Left colon (tissue), 2 donors: Measurements from ENCODE around the gene TNFSF11. TPM values are rescaled to one million over a fixed set of nuclear protein-coding genes. Genes with fewer than 3 reads are reported as not detected.
A peak's percentile ranks its signal among the peaks of the same experiment; 100 is the strongest.
"Not testable (repeated sequence)": the region's sequence is repeated elsewhere in the genome, so short reads cannot be mapped to it uniquely, and the experiment has no call there.

Experiments
- ATAC-seq: fragments of 200-7000 bp; cut with Tn5 transposase; one replicate; pipeline ENCODE4 v1.9.1; 2020; ENCODE audit warnings: mild to moderate bottlenecking, moderate library complexity
- DNase-seq, 2 donors: peaks; one replicate each; pipeline ENCODE4 v3.0.0-alpha.2; 2020
- intact Hi-C, 2 donors: fragments of 100-400 bp; cut with DNase I in 1 of 2; cut with micrococcal nuclease in 1 of 2; formaldehyde crosslinking; loops; one replicate each; pipeline versions ENCODE4 v1.11.2 to v1.14.0; 2022; cut with DNase I, micrococcal nuclease
- total RNA-seq, 2 donors: library from RNA; stranded (reverse); fragmentation: NEBNext Ultra II Directional; extraction: Animal tissue kit (Norgen Biotek cat#: 25700); gene quantifications; one replicate each; pipeline ENCODE4 v1.2.1, GENCODE V29; 2021
- donor health status: DM: no; HTN: no; CAD: no.
- donor health status: DM: yes; HTN: yes; CAD: no.

The TNFSF11 gene
- total RNA-seq, 2 donors from 2014 or later, result 0.49 to 0.81 TPM

DNA sequence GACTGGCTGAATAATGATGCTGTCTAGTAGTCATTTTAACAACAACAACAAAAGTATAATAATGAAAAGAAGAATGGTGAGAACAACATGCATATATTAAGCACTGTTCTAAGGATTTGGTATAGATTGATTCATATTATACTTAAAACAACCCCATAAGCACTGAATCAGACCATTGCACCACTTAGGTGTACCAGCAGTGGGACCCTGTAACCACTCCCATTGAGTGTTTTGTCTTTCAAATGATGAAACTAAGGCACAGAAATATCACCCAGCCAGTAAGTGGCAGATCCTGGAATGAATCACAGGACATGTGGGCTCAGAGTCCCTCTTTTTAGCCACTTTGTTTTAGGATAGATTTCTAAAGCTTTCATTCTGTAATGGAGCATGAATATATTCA, 14.9 kb upstream of the TNFSF11 start:
- intact Hi-C loops, result no loop called here
- no peak for ATAC-seq
- DNase-seq, result no peak

DNA sequence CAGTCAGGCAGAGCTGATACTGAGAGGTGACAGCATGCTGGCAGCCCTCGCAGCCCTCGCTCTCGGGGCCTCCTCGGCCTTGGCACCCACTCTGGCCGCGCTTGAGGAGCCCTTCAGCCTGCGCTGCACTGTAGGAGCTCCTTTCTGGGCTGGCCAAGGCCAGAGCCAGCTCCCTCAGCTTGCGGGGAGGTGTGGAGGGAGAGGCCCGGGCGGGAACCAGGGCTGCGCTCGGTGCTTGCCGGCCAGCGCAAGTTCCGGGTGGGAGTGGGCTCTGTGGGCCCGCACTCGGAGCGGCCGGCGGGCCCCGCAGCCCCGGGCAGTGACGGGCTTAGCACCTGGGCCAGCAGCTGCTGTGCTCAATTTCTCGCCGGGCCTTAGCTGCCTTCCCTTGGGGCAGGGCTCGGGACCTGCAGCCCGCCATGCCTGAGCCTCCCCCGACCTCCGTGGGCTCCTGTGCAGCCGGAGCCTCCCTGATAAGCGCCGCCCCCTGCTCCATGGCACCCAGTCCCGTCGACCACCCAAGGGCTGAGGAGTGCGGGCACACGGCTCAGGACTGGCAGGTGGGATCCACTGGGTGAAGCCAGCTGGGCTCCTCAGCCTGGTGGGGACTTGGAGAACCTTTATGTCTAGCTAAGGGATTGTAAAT, 14.3 kb upstream of the TNFSF11 start:
- intact Hi-C loops, ATAC-seq, DNase-seq: not testable (repeated sequence)

DNA sequence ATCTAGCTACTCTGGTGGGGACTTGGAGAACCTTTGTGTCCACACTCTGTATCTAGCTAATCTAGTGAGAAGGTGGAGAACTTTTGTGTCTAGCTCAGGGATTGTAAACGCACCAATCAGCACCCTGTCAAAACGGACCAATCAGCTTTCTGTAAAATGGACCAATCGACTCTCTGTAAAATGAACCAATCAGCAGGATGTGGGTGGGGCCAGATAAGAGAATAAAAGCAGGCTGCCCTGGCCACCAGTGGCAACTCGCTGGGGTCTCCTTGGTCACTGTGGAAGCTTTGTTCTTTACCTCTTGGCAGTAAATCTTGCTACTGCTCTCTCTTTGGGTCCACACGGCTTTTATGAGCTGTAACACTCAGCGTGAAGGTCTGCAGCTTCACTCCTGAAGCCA, 13.6 kb upstream of the TNFSF11 start:
- DNase-seq, ATAC-seq, intact Hi-C loops: not testable (repeated sequence)

DNA sequence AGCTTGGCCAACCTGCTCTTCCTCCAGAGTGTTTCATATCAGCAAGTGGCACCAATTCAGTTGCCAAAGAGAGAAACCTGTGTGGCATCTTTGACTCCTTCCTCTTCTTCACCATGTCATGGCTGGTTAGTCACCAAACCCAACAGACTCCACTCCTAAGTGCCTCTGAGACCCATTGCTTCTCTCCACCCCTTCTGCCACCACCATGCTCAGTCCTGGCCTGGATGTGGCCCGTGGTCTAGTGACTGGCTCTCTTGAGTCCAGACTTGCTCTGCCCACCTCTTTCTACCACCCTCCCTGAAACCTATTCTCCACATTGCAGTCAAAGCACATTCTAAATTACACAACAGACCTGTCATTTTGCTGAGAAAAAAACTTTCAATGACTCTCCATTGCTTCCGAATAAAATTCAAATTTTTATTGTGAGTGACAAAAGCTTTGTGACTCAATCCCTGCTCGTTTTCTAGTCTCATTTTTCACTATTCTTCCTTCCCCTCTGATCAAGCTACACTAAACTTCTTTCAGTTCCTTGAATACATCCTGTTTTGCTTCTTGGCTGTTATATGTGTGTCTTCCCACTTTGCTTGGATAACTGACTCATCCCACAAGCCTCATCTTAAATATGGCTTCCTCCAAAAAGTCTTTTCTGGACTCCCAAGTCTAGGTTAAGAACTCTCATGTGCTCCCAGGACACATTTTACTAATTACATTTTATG, 12.0 kb upstream of the TNFSF11 start:
- no peak for ATAC-seq

DNA sequence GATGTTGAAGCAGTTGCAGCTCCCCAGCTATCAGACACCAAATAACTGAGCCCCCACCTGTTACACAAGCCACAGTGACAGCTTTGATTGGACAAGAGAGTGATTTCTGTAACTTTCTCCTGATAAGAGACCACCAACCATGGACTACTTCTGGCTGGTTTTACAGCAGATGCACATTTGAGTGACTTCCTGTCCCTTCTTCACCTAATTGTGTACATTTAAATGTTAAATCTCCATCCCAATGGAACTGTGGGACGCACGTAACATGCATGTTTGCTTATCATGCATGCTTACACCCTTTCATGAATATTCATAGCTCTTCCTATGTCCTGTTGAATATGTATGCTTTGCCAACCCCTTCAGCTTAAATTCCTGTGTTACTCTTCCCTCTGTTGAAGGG, 6.0 kb upstream of the TNFSF11 start:
- ATAC-seq, result no peak
- intact Hi-C loops, result no loop called here
- DNase-seq, result no peak

More for the DNA sequence above, 12.0 kb upstream of the TNFSF11 start:
- intact Hi-C loops, result no loop called here
- no peak for DNase-seq

DNA sequence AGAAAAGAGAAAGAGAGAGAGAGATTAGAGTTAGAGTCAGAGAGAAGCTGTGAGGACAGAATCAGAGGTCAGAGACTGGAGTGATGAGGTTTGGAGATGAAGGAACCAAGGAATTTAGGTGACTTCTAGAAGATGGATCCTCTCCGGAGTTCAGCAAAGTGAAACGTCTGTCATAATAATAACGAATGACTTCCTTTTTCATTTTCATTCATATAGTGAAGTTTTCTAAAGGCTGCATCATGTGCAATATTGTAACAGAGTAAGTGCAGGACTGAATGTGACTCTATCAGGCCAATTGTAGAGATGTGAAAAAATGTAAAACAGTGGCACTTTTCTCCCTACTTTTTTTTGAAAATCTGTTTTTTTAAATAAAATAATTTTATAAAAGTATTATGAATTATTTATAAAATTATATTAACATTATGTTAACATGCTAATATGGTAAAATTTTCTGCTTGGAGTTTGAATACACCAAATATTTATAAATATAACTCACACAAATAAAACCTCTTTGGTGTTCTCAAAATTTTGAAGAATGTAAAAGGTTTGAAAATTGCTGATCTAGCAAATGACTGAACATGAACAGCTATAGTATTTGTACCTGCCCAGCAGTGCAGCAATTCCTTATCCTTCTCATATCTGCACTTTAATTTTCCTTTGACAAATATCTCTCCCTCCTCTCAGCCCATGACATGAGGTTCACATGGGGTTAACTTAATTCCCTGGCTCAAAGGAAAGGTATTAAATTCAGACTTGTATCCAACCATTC, 4.2 kb upstream of the TNFSF11 start:
- no peak for DNase-seq
- intact Hi-C loops, result no loop called here
- ATAC-seq, result no peak

DNA sequence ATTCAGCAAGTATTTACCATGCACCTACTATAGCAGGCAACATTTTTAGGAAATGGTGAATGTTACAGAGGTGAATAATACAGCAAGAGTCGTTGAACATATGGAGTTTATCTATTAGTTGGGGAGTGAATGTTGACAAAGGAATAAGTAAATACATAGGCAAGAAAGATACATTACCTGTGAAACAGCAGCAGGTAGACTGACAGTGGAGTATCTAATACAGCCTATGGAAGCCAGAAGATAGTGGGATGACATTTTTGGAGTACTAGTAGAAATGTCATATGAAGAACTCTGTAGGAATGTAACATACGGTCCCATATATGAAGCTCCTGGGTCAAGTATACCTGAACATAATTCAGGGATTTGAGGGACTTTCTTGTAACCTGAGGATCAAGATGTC, 2.1 kb upstream of the TNFSF11 start:
- no peak for DNase-seq
- no peak for ATAC-seq
- intact Hi-C loops, result no loop called here

DNA sequence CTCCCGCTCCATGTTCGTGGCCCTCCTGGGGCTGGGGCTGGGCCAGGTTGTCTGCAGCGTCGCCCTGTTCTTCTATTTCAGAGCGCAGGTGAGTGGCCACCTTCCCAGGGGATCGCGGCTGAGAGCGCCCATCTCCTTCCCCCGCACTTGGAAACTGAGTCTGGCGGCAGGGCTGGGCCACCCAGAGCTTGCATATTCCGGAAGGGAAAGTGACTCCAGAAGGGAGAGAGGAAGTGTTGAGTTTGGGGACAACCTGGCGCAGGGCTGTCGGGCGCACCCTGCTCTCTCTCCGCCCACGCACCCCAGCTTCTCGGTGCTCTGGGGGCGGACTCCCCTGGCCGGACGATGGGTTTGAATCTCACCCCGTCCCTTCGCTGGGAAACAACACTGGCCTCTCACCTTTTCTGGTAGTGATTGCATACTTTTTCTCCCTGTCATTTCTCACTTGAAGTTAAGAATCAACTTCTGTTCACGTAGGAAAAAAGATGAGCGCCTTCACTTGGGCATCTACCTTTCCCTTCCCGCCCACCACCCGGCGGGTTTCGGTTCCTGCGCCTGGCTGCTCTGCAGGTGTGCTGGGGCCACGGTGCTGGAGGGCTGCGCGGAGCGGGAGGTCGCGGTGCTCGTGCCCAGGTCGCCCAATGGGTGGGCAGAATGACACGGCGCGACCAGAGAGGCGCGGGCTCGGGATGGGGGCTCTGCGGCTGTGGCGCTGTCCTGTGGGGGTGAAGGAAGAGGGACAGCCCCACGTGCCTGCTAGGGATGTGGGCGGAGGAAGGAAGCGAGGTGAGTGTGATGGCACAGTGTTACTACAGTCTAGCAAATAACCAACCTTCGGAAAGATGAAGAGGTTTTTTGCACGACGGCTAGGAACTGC, 721 bp downstream of the TNFSF11 start:
- intact Hi-C loops, result no loop called here
- ATAC-seq, result peak; percentile 31
- DNase-seq, result peak in 1 of 2 donors; percentile 22

DNA sequence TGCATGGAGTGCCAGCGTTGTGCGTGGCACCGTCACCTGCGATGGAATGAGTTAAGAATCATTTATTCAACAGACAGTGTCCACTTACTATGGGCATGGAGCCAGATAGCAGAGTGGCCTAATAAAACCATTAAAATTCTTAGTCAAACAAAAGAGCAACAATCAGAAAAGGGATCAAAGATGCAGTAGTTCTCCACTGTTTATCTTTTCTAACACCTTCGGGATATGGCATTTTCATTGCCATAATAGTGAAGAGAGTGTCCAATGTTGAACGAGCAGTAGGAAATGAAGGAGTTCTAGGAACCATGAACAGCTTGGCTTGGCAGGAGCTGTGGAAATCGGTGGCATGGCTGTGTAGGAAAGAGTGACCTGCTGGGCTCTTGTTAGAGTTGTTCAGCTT, 2.0 kb downstream of the TNFSF11 start:
- peak in 1 of 2 donors; percentile 14 for DNase-seq

DNA sequence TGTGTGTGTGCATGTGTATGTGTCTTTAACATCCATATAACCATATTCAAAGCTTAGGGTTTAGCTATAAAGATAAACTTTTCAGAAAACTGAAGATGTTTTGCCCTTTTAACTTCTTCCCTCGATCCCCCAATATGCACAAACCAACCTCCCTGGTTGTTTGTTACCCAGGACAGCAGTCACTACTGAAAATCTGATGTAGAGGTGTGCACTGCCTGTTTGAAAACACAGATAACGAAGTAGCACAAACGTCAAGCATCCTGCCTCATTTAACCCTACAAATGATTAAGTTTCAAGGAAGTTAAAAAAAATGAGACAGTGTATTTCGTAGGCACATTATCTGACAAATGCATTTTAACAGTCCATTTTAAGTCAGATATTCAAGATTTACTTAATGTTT, 3.6 kb downstream of the TNFSF11 start:
- ATAC-seq, result no peak
- intact Hi-C loops, result no loop called here
- no peak for DNase-seq

More for the DNA sequence above, 2.0 kb downstream of the TNFSF11 start:
- ATAC-seq, result peak; percentile 91
- intact Hi-C loops, result no loop called here

DNA sequence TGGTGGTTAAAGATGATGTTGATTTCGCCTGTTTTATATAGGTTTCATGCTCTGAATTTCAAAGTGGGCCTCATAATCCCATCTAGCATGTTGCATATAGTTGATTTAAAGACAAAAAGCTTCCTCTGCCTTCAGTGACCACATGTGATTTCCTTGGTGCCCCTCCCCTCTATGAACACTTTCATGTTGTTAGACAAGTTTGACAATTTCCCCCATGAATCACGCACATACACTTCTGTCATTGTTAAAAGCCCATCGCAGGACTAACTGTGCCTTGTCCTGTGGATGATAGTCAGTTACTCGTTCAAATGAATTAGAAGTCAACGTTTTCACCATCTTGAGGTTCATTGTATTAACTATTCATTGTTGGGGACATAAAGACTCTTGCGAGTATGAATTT, 6.7 kb downstream of the TNFSF11 start:
- DNase-seq, result no peak
- intact Hi-C loops, result no loop called here
- no peak for ATAC-seq

DNA sequence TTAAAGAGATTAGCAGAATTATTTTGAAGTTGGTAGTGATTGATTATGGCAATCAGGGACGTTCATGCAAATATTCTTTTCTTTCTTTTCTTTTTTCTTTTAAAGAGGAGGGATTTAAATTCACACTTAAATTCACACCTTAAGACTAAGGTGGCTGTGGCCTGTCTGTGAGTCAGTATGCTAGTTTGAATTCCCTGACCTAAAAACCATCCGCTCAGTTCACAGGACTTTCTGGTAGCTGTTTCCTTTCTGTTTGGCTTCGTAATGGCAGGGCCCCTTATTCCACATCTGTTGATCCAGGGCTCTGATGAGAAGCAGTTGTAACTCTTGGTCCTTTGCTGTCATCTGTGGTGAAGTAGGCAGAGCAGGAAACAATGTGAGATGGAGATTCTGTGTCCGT, 7.5 kb downstream of the TNFSF11 start:
- no peak for ATAC-seq
- intact Hi-C loops, result no loop called here

DNA sequence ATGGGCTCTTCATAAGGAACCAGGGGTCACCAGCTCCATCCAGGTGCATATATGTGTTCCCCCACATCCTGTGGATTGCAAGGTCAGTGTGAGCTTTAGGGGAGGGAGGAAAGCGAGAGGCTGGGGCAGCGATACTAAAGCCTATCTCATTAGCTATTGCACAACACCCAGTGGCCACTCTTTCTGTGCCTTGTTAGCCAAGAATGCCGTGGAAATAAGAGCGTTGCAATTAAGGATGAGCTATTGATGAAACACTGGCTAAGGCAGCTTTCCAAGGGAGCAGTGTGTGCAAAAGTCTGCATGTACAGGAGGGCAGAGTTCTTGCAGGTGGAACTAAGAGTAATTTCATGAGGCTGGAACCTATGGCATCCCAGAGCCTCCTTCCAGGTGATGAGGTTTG, 17.6 kb downstream of the TNFSF11 start:
- intact Hi-C loops, result no loop called here
- no peak for ATAC-seq
- no peak for DNase-seq

More for the DNA sequence above, 7.5 kb downstream of the TNFSF11 start:
- DNase-seq, result no peak

DNA sequence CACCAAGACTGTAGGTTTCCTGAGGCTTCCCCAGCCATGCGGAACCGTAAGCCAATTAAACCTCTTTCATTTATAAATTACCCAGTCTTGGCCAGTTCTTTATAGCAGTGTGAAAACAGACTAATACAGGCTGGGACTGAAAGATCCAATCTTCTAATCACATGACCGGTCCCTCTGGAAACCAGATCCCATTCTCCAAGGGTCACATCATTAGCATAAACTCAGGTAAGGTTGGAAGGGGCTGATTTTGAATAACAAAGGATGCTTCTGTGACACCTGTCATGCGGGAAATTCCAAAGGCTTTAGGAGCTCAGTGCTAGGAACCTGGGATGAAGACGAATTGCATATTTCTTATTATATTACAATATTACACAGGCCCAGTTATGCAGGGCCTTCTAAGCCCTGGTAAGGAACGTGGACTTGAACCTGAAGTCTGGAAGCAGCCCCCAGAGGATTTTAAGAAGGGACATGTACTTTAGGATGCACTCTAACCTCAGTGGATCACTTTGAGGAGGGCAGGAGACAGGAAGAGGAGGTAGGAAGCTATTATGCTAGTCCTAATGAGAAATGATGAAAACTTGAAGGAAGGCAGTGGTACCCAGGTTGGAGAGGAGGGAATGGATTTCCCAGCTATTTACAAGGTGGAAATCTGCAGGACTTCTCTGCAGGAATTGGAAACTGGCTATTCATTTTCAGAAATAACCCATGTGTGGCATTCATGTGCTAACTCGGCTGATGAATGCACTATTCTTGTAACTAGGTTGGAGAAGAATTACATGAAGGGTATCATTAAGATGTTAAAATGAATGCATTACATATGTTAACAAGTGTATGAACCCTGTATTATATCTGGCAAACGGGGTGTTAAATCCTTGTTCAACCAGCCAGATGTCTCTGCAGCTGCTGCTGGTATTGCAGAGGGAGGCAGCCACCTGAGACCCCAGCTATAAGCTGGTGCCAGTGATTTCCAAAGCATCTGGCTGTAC, 19.3 kb downstream of the TNFSF11 start:
- ATAC-seq (no peak), DNase-seq (no peak)
- intact Hi-C loops, result no loop called here

DNA sequence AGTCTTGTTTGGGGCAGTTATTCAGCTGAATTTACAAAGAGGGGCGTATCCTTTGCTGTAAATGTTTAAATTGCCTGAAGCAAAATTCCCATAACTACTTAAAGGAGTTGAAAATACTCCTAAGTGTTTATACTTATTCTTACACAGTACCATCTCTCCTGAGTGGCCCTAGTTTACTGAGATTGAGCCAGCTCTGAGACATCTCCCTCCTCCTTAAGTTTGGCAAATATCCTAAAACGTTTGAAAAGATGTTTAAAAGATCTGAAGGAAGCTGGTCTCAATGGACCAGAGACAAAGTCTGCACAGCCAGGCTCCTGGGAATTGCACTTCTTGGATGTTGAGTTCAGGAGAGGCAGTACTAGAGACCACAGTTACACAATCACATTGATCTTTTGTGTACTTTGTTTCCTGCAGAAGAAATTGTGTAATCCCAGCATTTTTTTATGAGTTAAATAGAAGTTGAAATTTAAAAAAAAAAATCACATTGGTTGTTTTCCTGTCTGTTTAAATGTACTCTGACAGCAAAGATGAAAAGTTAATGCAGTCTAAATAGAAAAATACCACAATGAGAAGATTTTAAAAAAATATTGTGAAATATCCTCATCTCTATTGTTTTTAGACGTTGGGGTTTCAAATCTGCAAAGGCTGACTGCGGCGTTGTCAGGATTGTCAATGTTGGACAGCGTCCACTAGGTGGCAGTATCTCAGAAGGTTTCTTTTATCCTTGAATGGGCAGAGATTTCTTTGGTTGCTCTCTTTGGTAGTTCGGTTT, 20.7 kb downstream of the TNFSF11 start:
- DNase-seq (peak in 1 of 2 donors; percentile 33), ATAC-seq (peak; percentile 70)
- intact Hi-C loops, result no loop called here

DNA sequence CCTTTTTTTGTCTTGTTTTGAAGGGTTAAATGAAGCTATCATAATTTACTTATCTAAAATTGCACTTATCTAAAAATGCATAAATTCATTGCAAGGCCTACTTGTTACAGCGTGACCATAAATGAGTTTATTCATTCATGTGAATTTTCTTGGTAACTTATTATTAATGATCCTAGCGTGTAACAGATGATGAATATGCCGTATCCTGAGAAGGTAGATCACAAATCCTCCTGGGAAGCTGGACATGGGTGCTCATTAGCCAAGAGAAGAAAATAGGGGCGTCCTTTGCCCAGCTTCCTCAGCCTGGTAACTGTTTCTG, 21.3 kb downstream of the TNFSF11 start:
- ATAC-seq (no peak), DNase-seq (no peak)
- intact Hi-C loops, result no loop called here

DNA sequence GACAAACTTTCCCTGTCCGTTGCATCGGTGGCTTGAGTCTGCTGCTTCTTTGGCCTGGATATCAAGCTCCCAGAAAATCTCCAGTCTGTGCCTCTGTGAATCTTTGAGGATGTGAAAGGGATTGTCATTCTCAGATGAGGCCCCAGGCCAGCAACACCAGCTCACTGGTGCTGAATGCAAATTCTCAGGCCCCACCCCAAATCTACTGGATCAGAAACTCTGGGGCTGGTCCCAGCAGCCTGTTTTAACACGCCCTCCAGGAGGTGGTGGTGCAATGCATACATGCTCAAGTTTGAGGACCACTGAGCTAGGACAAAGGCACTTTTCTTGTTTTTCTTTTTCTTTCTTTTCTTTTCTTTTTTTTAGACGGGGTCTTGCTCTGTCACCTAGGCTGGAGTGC, 23.6 kb downstream of the TNFSF11 start:
- ATAC-seq (no peak), DNase-seq (no peak)
- intact Hi-C loops, result no loop called here
